H9 (cell line): ENCODE measurements around the gene DES. TPM values are rescaled to one million over a fixed set of nuclear protein-coding genes. Genes with fewer than 3 reads are reported as not detected.

Source experiments
- DNase-seq: peaks from one replicate; pipeline ENCODE4 v3.0.0-alpha.2; 2017
- H2AFZ ChIP-seq: one replicate; pipeline ENCODE4 v1.6.1; 2013; ENCODE audit warnings: mild to moderate bottlenecking, low read length, control low read depth, moderate library complexity
- H2AK5ac ChIP-seq: 2 replicates; pipeline ENCODE4 v1.6.1; 2013; ENCODE audit warnings: low read length, control low read depth, mixed read lengths; ENCODE audit not compliant: insufficient read length
- H2BK120ac ChIP-seq: one replicate; pipeline ENCODE4 v1.6.1; 2013; ENCODE audit warnings: low read depth, mild to moderate bottlenecking, low read length, control low read depth, inconsistent platforms; ENCODE audit not compliant: poor library complexity, severe bottlenecking
- H2BK12ac ChIP-seq: 2 replicates; pipeline ENCODE4 v1.6.1; 2013; ENCODE audit warnings: low read length, control low read depth, mixed read lengths, low read depth; ENCODE audit not compliant: insufficient read length
- H2BK15ac ChIP-seq: 2 replicates; pipeline ENCODE4 v1.6.1; 2013; ENCODE audit warnings: low read depth, low read length, control low read depth
- H2BK20ac ChIP-seq: one replicate; pipeline ENCODE4 v1.6.1; 2013; ENCODE audit warnings: low read depth, mild to moderate bottlenecking, low read length, control low read depth, inconsistent platforms; ENCODE audit not compliant: poor library complexity, severe bottlenecking
- H2BK5ac ChIP-seq: 2 replicates; pipeline ENCODE4 v1.6.1; 2013; ENCODE audit warnings: low read length, control low read depth, mixed read lengths; ENCODE audit not compliant: insufficient read length
- H3K14ac ChIP-seq: 2 replicates; pipeline ENCODE4 v1.6.1; 2013; ENCODE audit warnings: low read length, control low read depth; ENCODE audit not compliant: insufficient read depth
- H3K18ac ChIP-seq: 2 replicates; pipeline ENCODE4 v1.6.1; 2013; ENCODE audit warnings: low read depth, mild to moderate bottlenecking, mixed read lengths, low read length, control low read depth; ENCODE audit not compliant: insufficient read length
- H3K23ac ChIP-seq: 2 replicates; pipeline ENCODE4 v1.6.1; 2013; ENCODE audit warnings: low read length, control low read depth, mixed read lengths, low read depth; ENCODE audit not compliant: insufficient read length
- H3K23me2 ChIP-seq: 2 replicates; pipeline ENCODE4 v1.6.1; 2013; ENCODE audit warnings: low read depth, mild to moderate bottlenecking, mixed read lengths, low read length, control low read depth; ENCODE audit not compliant: insufficient read length, poor library complexity, severe bottlenecking
- H3K27ac ChIP-seq: 2 replicates; pipeline ENCODE4 v1.5.1; 2013; ENCODE audit warnings: low read length, control low read depth, mixed read lengths, low read depth; ENCODE audit not compliant: insufficient read length
- H3K27me3 ChIP-seq: 2 replicates; pipeline ENCODE4 v1.6.1; 2013; ENCODE audit warnings: low read length, control low read depth, inconsistent platforms; ENCODE audit not compliant: insufficient read depth
- H3K4ac ChIP-seq: 2 replicates; pipeline ENCODE4 v1.6.1; 2013; ENCODE audit warnings: low read depth, mild to moderate bottlenecking, control low read depth, inconsistent platforms, low read length, moderate library complexity
- H3K4me1 ChIP-seq: 2 replicates; pipeline ENCODE4 v1.6.1; 2013; ENCODE audit warnings: low read length, control low read depth, inconsistent platforms; ENCODE audit not compliant: insufficient read depth
- H3K4me2 ChIP-seq: 2 replicates; pipeline ENCODE4 v1.6.1; 2013; ENCODE audit warnings: low read length, control low read depth, mixed read lengths; ENCODE audit not compliant: insufficient read length, insufficient read depth
- H3K56ac ChIP-seq: 2 replicates; pipeline ENCODE4 v1.6.1; 2013; ENCODE audit warnings: low read depth, mild to moderate bottlenecking, mixed read lengths, low read length, control low read depth; ENCODE audit not compliant: insufficient read length
- H3K79me1 ChIP-seq: 2 replicates; pipeline ENCODE4 v1.6.1; 2013; ENCODE audit warnings: low read depth, mild to moderate bottlenecking, moderate library complexity, low read length, control low read depth, inconsistent platforms; ENCODE audit not compliant: insufficient read depth, poor library complexity, severe bottlenecking
- H3K79me2 ChIP-seq: 2 replicates; pipeline ENCODE4 v1.6.1; 2013; ENCODE audit warnings: low read length, control low read depth, inconsistent platforms; ENCODE audit not compliant: insufficient read depth
- H3K9ac ChIP-seq: 2 replicates; pipeline ENCODE4 v1.6.1; 2013; ENCODE audit warnings: low read length, control low read depth, mixed read lengths; ENCODE audit not compliant: insufficient read length; ENCODE audit errors: extremely low read depth
- H3K9me3 ChIP-seq: one replicate; pipeline ENCODE4 v1.6.1; 2013; ENCODE audit warnings: low read depth, low read length, inconsistent platforms; ENCODE audit not compliant: control insufficient read depth
- H3T11ph ChIP-seq: one replicate; pipeline ENCODE4 v1.6.1; 2013; ENCODE audit warnings: mild to moderate bottlenecking, low read length, control low read depth, inconsistent platforms
- H4K20me1 ChIP-seq: one replicate; pipeline ENCODE4 v1.6.1; 2013; ENCODE audit not compliant: control insufficient read depth, insufficient read length, insufficient read depth
- H4K5ac ChIP-seq: 2 replicates; pipeline ENCODE4 v1.6.1; 2013; ENCODE audit warnings: low read depth, mild to moderate bottlenecking, mixed read lengths, low read length, control low read depth; ENCODE audit not compliant: insufficient read length
- H4K8ac ChIP-seq: replicated peaks from 2 replicates; pipeline ENCODE4 v1.6.1; 2013; ENCODE audit warnings: low read length, control low read depth, mixed read lengths, low read depth; ENCODE audit not compliant: insufficient read length
- H4K91ac ChIP-seq: 2 replicates; pipeline ENCODE4 v1.6.1; 2013; ENCODE audit warnings: low read depth, mild to moderate bottlenecking, moderate library complexity, mixed read lengths, low read length, control low read depth; ENCODE audit not compliant: insufficient read length
- H3K27ac Mint-ChIP-seq, 3 experiments: 2 replicates in 2 of 3; 3 replicates in 1 of 3; pipeline ENCODE4 v1.8.0; 2020 to 2021; ENCODE audit warnings: mixed read lengths in 3 of 3, mild to moderate bottlenecking in 1 of 3, moderate library complexity in 1 of 3
- H3K27me3 Mint-ChIP-seq: 2 replicates; pipeline ENCODE4 v1.8.0; 2021; ENCODE audit warnings: low read depth, mild to moderate bottlenecking, moderate library complexity, mixed read lengths
- H3K36me3 Mint-ChIP-seq, 3 experiments: 2 replicates in 2 of 3; 3 replicates in 1 of 3; pipeline ENCODE4 v1.8.0; 2020 to 2021; ENCODE audit warnings: low read depth in 3 of 3, mixed read lengths in 3 of 3; ENCODE audit not compliant: insufficient read depth in 1 of 3
- H3K4me1 Mint-ChIP-seq, 2 experiments: 2 replicates each; pipeline ENCODE4 v1.8.0; 2020; ENCODE audit warnings: mixed read lengths in 2 of 2
- H3K4me3 Mint-ChIP-seq, 2 experiments: 2 replicates in 1 of 2; 3 replicates in 1 of 2; pipeline ENCODE4 v1.8.0; 2020 to 2021; ENCODE audit warnings: mild to moderate bottlenecking in 2 of 2, mixed read lengths in 2 of 2, moderate library complexity in 1 of 2
- H3K9me3 Mint-ChIP-seq, 2 experiments: 2 replicates in 1 of 2; 3 replicates in 1 of 2; pipeline ENCODE4 v1.8.0; 2020; ENCODE audit warnings: mild to moderate bottlenecking in 2 of 2, mixed read lengths in 2 of 2, moderate library complexity in 1 of 2
- WGBS: extraction: QIAGEN DNeasy Blood & Tissue Kit; methylation state at CpG from one replicate; pipeline ENCODE4 v1.1.7; 2013; ENCODE audit warnings: missing lambda C conversion rate, low lambda C conversion rate, mixed read lengths; ENCODE audit not compliant: insufficient read length; ENCODE audit errors: extremely low coverage; 5-methylcytosine and 5-hydroxymethylcytosine counted together
- total RNA-seq: library from RNA; stranded (reverse); gene quantifications from 2 replicates; pipeline ENCODE4 v1.2.1, GENCODE V29; 2021
- TF ChIP-seq, protein P1 (sequence below): fragments of 200-600 bp; sonication (generic); conservative IDR thresholded peaks from 3 replicates; pipeline ENCODE4 v1.8.0; 2021; ENCODE audit warnings: antibody characterized with exemption, mild to moderate bottlenecking

DES gene
- total RNA-seq, 1 experiment from 2014 or later: 4.6 TPM

- Mint-ChIP-seq H3K4me3 (no peak overlapping the region), H3K4me1 (peaks cover 22 to 36% of the 10 kb centered on the region in 2 experiments), H3K36me3 (peaks cover 5 to 12% (median 8%) of the 10 kb centered on the region in 3 experiments; a peak in 6 of 7 replicates), H3K27me3 (peaks cover 55% of the 10 kb centered on the region), H3K9me3 (no peaks in the 10 kb centered on the region), H3K27ac (no peak overlapping the region)
- Histone ChIP-seq H3K79me2 (no peaks in the 10 kb centered on the region), H3T11ph (no peak overlapping the region), H3K79me1 (no peaks in the 10 kb centered on the region), H4K20me1 (peaks cover 3% of the 10 kb centered on the region), H3K4me1 (no peaks in the 10 kb centered on the region; the same call in 1 of the 2 replicates), H3K9ac (no peak overlapping the region), H3K4me2 (no peak overlapping the region), H2AK5ac (no peak overlapping the region), H3K27ac (no peak overlapping the region), H2AFZ (no peak overlapping the region), H4K8ac (no peak overlapping the region), H4K91ac (no peak overlapping the region), H4K5ac (no peak overlapping the region), H2BK120ac (no peak overlapping the region), H3K14ac (no peak overlapping the region; the same call in 1 of the 2 replicates), H3K23ac (no peak overlapping the region), H2BK12ac (no peak overlapping the region), H3K4ac (no peak overlapping the region), H3K18ac (no peak overlapping the region), H3K27me3 (no peaks in the 10 kb centered on the region; the same call in 1 of the 2 replicates), H3K9me3 (no peaks in the 10 kb centered on the region), H3K56ac (no peak overlapping the region), H2BK20ac (no peak overlapping the region), H3K23me2 (peaks cover 4% of the 10 kb centered on the region), H2BK15ac (no peak overlapping the region), H2BK5ac (no peak overlapping the region)
- no peak for DNase-seq
- TF ChIP-seq, protein P1, sequence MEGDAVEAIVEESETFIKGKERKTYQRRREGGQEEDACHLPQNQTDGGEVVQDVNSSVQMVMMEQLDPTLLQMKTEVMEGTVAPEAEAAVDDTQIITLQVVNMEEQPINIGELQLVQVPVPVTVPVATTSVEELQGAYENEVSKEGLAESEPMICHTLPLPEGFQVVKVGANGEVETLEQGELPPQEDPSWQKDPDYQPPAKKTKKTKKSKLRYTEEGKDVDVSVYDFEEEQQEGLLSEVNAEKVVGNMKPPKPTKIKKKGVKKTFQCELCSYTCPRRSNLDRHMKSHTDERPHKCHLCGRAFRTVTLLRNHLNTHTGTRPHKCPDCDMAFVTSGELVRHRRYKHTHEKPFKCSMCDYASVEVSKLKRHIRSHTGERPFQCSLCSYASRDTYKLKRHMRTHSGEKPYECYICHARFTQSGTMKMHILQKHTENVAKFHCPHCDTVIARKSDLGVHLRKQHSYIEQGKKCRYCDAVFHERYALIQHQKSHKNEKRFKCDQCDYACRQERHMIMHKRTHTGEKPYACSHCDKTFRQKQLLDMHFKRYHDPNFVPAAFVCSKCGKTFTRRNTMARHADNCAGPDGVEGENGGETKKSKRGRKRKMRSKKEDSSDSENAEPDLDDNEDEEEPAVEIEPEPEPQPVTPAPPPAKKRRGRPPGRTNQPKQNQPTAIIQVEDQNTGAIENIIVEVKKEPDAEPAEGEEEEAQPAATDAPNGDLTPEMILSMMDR: no peak
- WGBS: no CpG with 5 or more reads among the region's 23 CpGs
Measured at GRCh38 chr2:219447242-219448098, 29.3 kb downstream of the DES start.
